Measurements from ENCODE around the gene NDUFS4.

NDUFS4 gene

GRCh38 chr5:53560506-53561191 lies at the start of gene NDUFS4:
Gene NDUFS4 (plus strand): TSS chr5:53560639. CDS start chr5:53560663, 24 bp downstream.
- H3K27ac ChIP-seq (ENCODE audit: low read length), result peak within 1 kb of the TSS; percentile 89
- no peak for TF ChIP-seq CTCF (IDR thresholded peaks at IDR 0.05; ENCODE audit: borderline replicate concordance, extremely low read depth, low read length, poor library complexity, severe bottlenecking)
- TF ChIP-seq EZH2 (IDR thresholded peaks at IDR 0.05; ENCODE audit: borderline replicate concordance, low read depth, low read length, severe bottlenecking), result no peak
- DNase-seq (peak; percentile 88), ATAC-seq (ENCODE audit: insufficient read depth, low read depth) (peak; percentile 92)
- H2AFZ ChIP-seq (ENCODE audit: low read depth, low read length), result peak within 1 kb of the TSS; percentile 98
- peaks cover 49% of the 10 kb centered on the region for H3K79me2 ChIP-seq (ENCODE audit: insufficient read depth, low read length)
- H3K27me3 ChIP-seq (ENCODE audit: insufficient read depth, low read length, poor library complexity), result peaks cover 5% of the 10 kb centered on the region
- H3K4me2 ChIP-seq (ENCODE audit: insufficient read depth, low read length), result peak within 1 kb of the TSS; percentile 82
- no peaks in the 10 kb centered on the region for H3K36me3 ChIP-seq (ENCODE audit: insufficient read depth, low read length)
- peaks cover 5% of the 10 kb centered on the region for H3K9me3 ChIP-seq (ENCODE audit: insufficient read depth, low read length, severe bottlenecking)
- H4K20me1 ChIP-seq (ENCODE audit: insufficient read depth, low read length), result 0 out of 2 replicates have a peak, but pooled peaks cover 3% of the 10 kb centered on the region
- H3K4me3 ChIP-seq (ENCODE audit: low read depth in 1 of 2, low read length in 2 of 2), result peak within 1 kb of the TSS; percentile 72 to 92
- H3K4me1 ChIP-seq (ENCODE audit: insufficient read depth, low read length), result peaks cover 24% of the 10 kb centered on the region
- H3K9ac ChIP-seq (ENCODE audit: low read depth, low read length), result peak within 1 kb of the TSS; percentile 78

- Histone ChIP-seq H3K79me2 (ENCODE audit: insufficient read depth, low read length) (no peaks in the 10 kb centered on the region), H3K4me1 (ENCODE audit: insufficient read depth, low read length) (no peaks in the 10 kb centered on the region), H3K9ac (ENCODE audit: low read depth, low read length) (no peak overlapping the region), H3K36me3 (ENCODE audit: insufficient read depth, low read length) (no peaks in the 10 kb centered on the region), H3K4me2 (ENCODE audit: insufficient read depth, low read length) (no peak overlapping the region), H4K20me1 (ENCODE audit: insufficient read depth, low read length) (no peaks in the 10 kb centered on the region), H3K4me3 (ENCODE audit: low read depth in 1 of 2, low read length in 2 of 2) (no peak overlapping the region), H3K9me3 (ENCODE audit: insufficient read depth, low read length, severe bottlenecking) (peaks cover 5% of the 10 kb centered on the region), H2AFZ (ENCODE audit: low read depth, low read length) (no peak overlapping the region), H3K27me3 (ENCODE audit: insufficient read depth, low read length, poor library complexity) (peaks cover 5% of the 10 kb centered on the region), H3K27ac (ENCODE audit: low read length) (no peak overlapping the region)
- ATAC-seq (ENCODE audit: insufficient read depth, low read depth) (no peak), DNase-seq (no peak)
- no peak for TF ChIP-seq EZH2 (IDR thresholded peaks at IDR 0.05; ENCODE audit: borderline replicate concordance, low read depth, low read length, severe bottlenecking)
- no peak for TF ChIP-seq CTCF (IDR thresholded peaks at IDR 0.05; ENCODE audit: borderline replicate concordance, extremely low read depth, low read length, poor library complexity, severe bottlenecking)
Measured at GRCh38 chr5:53512539-53512938, 47.9 kb upstream of the NDUFS4 start.

GRCh38 chr5:53515988-53516387 lies 44.5 kb upstream of the NDUFS4 start:
- no peak for ATAC-seq (ENCODE audit: insufficient read depth, low read depth)
- no peaks in the 10 kb centered on the region for H3K36me3 ChIP-seq (ENCODE audit: insufficient read depth, low read length)
- no peak overlapping the region for H3K4me2 ChIP-seq (ENCODE audit: insufficient read depth, low read length)
- peaks cover 5% of the 10 kb centered on the region for H3K27me3 ChIP-seq (ENCODE audit: insufficient read depth, low read length, poor library complexity)
- H3K9ac ChIP-seq (ENCODE audit: low read depth, low read length), result no peak overlapping the region
- no peaks in the 10 kb centered on the region for H3K79me2 ChIP-seq (ENCODE audit: insufficient read depth, low read length)
- no peak for TF ChIP-seq CTCF (IDR thresholded peaks at IDR 0.05; ENCODE audit: borderline replicate concordance, extremely low read depth, low read length, poor library complexity, severe bottlenecking)
- TF ChIP-seq EZH2 (IDR thresholded peaks at IDR 0.05; ENCODE audit: borderline replicate concordance, low read depth, low read length, severe bottlenecking), result peak; percentile 25
- H3K4me3 ChIP-seq (ENCODE audit: low read depth in 1 of 2, low read length in 2 of 2), result no peak overlapping the region
- H4K20me1 ChIP-seq (ENCODE audit: insufficient read depth, low read length), result no peaks in the 10 kb centered on the region
- no peaks in the 10 kb centered on the region for H3K4me1 ChIP-seq (ENCODE audit: insufficient read depth, low read length)
- no peak for DNase-seq
- H3K27ac ChIP-seq (ENCODE audit: low read length), result no peak overlapping the region
- no peak overlapping the region for H2AFZ ChIP-seq (ENCODE audit: low read depth, low read length)
- H3K9me3 ChIP-seq (ENCODE audit: insufficient read depth, low read length, severe bottlenecking), result no peaks in the 10 kb centered on the region

Measured in DND-41 (cell line).